ENCODE measurements around the gene PDE7B.
"Not testable (repeated sequence)": the region's sequence is repeated elsewhere in the genome, so short reads cannot be mapped to it uniquely, and the experiment has no call there.

The PDE7B gene

GRCh38 chr6:136077834-136078576 is 226.5 kb downstream of the PDE7B start:
- FAIRE-seq = no peak

- no peak for FAIRE-seq
Measured at GRCh38 chr6:136079701-136080565, 228.4 kb downstream of the PDE7B start.

GRCh38 chr6:136083540-136083939 is 232.0 kb downstream of the PDE7B start:
- no peak for FAIRE-seq

GRCh38 chr6:136084403-136084802 is 232.9 kb downstream of the PDE7B start:
- no peak for FAIRE-seq

GRCh38 chr6:136085370-136086115 is 234.0 kb downstream of the PDE7B start:
- FAIRE-seq = no peak

GRCh38 chr6:136086686-136087085 is 235.2 kb downstream of the PDE7B start:
- FAIRE-seq = no peak

GRCh38 chr6:136087986-136088385 is 236.5 kb downstream of the PDE7B start:
- no peak for FAIRE-seq

- FAIRE-seq = no peak
Measured at GRCh38 chr6:136088693-136089092, 237.2 kb downstream of the PDE7B start.

GRCh38 chr6:136089876-136090275 is 238.4 kb downstream of the PDE7B start:
- FAIRE-seq = no peak

- FAIRE-seq = no peak
Measured at GRCh38 chr6:136090929-136091328, 239.4 kb downstream of the PDE7B start.

- FAIRE-seq = no peak
Measured at GRCh38 chr6:136092897-136093296, 241.4 kb downstream of the PDE7B start.

GRCh38 chr6:136093835-136094234 is 242.3 kb downstream of the PDE7B start:
- no peak for FAIRE-seq

- FAIRE-seq = no peak
Measured at GRCh38 chr6:136094812-136095211, 243.3 kb downstream of the PDE7B start.

GRCh38 chr6:136095986-136096385 is 244.5 kb downstream of the PDE7B start:
- FAIRE-seq = no peak

- FAIRE-seq = no peak
Measured at GRCh38 chr6:136102991-136103688, 251.6 kb downstream of the PDE7B start.

- no peak for FAIRE-seq
Measured at GRCh38 chr6:136103763-136104311, 252.3 kb downstream of the PDE7B start.

GRCh38 chr6:136104556-136104955 is 253.1 kb downstream of the PDE7B start:
- no peak for FAIRE-seq

- not testable (repeated sequence) for FAIRE-seq
Measured at GRCh38 chr6:136105797-136106196, 254.3 kb downstream of the PDE7B start.

- no peak for FAIRE-seq
Measured at GRCh38 chr6:136108361-136108945, 257.0 kb downstream of the PDE7B start.

- FAIRE-seq = no peak
Measured at GRCh38 chr6:136111831-136112230, 260.3 kb downstream of the PDE7B start.

- FAIRE-seq = no peak
Measured at GRCh38 chr6:136112262-136112661, 260.8 kb downstream of the PDE7B start.

GRCh38 chr6:136113736-136114173 is 262.3 kb downstream of the PDE7B start:
- no peak for FAIRE-seq

Measured in colon (tissue), 2 donors.